Fibroblast of lung (primary cell): ENCODE measurements around the gene FBLN1. TPM values are rescaled to one million over a fixed set of nuclear protein-coding genes. Genes with fewer than 3 reads are reported as not detected.

Source experiments
- DNase-seq, 2 donors: peaks; one replicate each; pipeline versions ENCODE4 v3.0.0 to v3.0.0-alpha.2; 2010; ENCODE audit warnings: low read depth in 2 of 2
- H2AFZ ChIP-seq: 2 replicates; pipeline ENCODE4 v1.5.1; 2012; ENCODE audit warnings: low read length, control low read depth, inconsistent platforms
- H3K27ac ChIP-seq: 2 replicates; pipeline ENCODE4 v1.5.1; 2011; ENCODE audit warnings: low read length, control low read depth; ENCODE audit not compliant: insufficient read depth
- H3K27me3 ChIP-seq: 2 replicates; pipeline ENCODE4 v1.5.1; 2011; ENCODE audit warnings: mild to moderate bottlenecking, low read length; ENCODE audit not compliant: control insufficient read depth, insufficient read depth
- H3K36me3 ChIP-seq: 2 replicates; pipeline ENCODE4 v1.5.1; 2011; ENCODE audit warnings: low read length; ENCODE audit not compliant: control insufficient read depth, insufficient read depth
- H3K4me1 ChIP-seq: 2 replicates; pipeline ENCODE4 v1.5.1; 2011; ENCODE audit warnings: low read length; ENCODE audit not compliant: control insufficient read depth, insufficient read depth; ENCODE audit errors: extremely low read depth
- H3K4me2 ChIP-seq: 2 replicates; pipeline ENCODE4 v1.5.1; 2011; ENCODE audit warnings: low read length, control low read depth; ENCODE audit not compliant: insufficient read depth; ENCODE audit errors: extremely low read depth
- H3K4me3 ChIP-seq, 4 experiments: fragments of 200-600 bp in 1 of 4; sonication (generic) in 1 of 4; replicated peaks in 1 of 4; 2 replicates each; pipeline ENCODE4 v1.5.1; 2011 to 2016; ENCODE audit warnings: low read length in 4 of 4, low read depth in 3 of 4, mild to moderate bottlenecking in 3 of 4, control low read depth in 2 of 4, inconsistent platforms in 1 of 4, mixed read lengths in 1 of 4; ENCODE audit not compliant: insufficient read depth in 1 of 4; ENCODE audit errors: control extremely low read depth in 1 of 4
- H3K79me2 ChIP-seq: 2 replicates; pipeline ENCODE4 v1.5.1; 2012; ENCODE audit warnings: mild to moderate bottlenecking, low read length, inconsistent platforms; ENCODE audit not compliant: control insufficient read depth, insufficient read depth
- H3K9ac ChIP-seq: 2 replicates; pipeline ENCODE4 v1.5.1; 2011; ENCODE audit warnings: mild to moderate bottlenecking, low read length, control low read depth; ENCODE audit not compliant: insufficient read depth
- H3K9me3 ChIP-seq: 2 replicates; pipeline ENCODE4 v1.5.1; 2012; ENCODE audit warnings: low read depth, low read length; ENCODE audit not compliant: control insufficient read depth, insufficient read depth
- H4K20me1 ChIP-seq: 2 replicates; pipeline ENCODE4 v1.5.1; 2011; ENCODE audit warnings: low read length; ENCODE audit not compliant: control insufficient read depth, insufficient read depth; ENCODE audit errors: extremely low read depth
- EZH2 ChIP-seq: IDR thresholded peaks from 2 replicates; pipeline ENCODE4 v1.5.1; 2012; ENCODE audit warnings: low read length, control low read depth, mild to moderate bottlenecking; ENCODE audit errors: missing control alignments
- polyA plus RNA-seq, 2 donors: library from polyadenylated mRNA; depleted of rRNA in 1 of 2; stranded (reverse) in 1 of 2; unstranded in 1 of 2; fragments of >200 nt; gene quantifications; 2 replicates each; pipeline ENCODE4 v1.2.1, GENCODE V29; 2011 to 2012; ENCODE audit warnings: missing spikeins in 1 of 2
- total RNA-seq: library from RNA; depleted of rRNA; stranded (reverse); fragments of >200 nt; gene quantifications from 2 replicates; pipeline ENCODE4 v1.2.1, GENCODE V29; 2014
- TF ChIP-seq, protein P1 (sequence below), 2 donors: IDR thresholded peaks in 1 of 2; conservative IDR thresholded peaks in 1 of 2; 1 replicate in 1 of 2; 2 replicates in 1 of 2; pipeline ENCODE4 v1.5.1; 2011 to 2012; ENCODE audit warnings: low read length in 2 of 2, control low read depth in 1 of 2, inconsistent platforms in 1 of 2, low read depth in 1 of 2, mild to moderate bottlenecking in 1 of 2

Gene FBLN1
- total and polyA plus RNA-seq, 2 donors (not counting 1 experiment from before 2014, with no cell fraction given): 134 to 270 TPM

DNA sequence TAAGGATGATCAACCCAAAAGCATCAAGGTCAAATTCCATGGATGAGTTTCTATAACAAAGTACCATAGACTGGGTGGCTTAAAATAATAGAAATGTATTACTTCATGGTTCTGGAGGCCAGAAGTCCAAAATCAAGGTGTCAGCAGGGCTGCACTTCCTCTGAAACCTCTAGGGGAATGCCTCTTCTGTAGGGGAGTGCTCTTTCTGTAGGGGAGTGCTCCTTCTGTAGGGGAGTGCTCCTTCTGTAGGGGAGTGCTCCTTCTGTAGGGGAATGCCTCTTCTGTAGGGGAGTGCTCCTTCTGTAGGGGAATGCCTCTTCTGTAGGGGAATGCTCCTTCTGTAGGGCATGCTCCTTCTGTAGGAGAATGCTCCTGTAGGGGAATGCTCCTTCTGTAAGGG, 65.5 kb downstream of the FBLN1 start:
- Histone ChIP-seq H3K27ac (no peak overlapping the region), H3K9me3 (no peaks in the 10 kb centered on the region), H3K4me1 (no peaks in the 10 kb centered on the region), H3K27me3 (peaks cover 5% of the 10 kb centered on the region), H4K20me1 (no peaks in the 10 kb centered on the region), H2AFZ (no peak overlapping the region), H3K4me3 (no peak overlapping the region), H3K36me3 (no peaks in the 10 kb centered on the region), H3K79me2 (no peaks in the 10 kb centered on the region), H3K4me2 (no peak overlapping the region), H3K9ac (no peak overlapping the region)
- DNase-seq: no peak
- TF ChIP-seq, protein P1, sequence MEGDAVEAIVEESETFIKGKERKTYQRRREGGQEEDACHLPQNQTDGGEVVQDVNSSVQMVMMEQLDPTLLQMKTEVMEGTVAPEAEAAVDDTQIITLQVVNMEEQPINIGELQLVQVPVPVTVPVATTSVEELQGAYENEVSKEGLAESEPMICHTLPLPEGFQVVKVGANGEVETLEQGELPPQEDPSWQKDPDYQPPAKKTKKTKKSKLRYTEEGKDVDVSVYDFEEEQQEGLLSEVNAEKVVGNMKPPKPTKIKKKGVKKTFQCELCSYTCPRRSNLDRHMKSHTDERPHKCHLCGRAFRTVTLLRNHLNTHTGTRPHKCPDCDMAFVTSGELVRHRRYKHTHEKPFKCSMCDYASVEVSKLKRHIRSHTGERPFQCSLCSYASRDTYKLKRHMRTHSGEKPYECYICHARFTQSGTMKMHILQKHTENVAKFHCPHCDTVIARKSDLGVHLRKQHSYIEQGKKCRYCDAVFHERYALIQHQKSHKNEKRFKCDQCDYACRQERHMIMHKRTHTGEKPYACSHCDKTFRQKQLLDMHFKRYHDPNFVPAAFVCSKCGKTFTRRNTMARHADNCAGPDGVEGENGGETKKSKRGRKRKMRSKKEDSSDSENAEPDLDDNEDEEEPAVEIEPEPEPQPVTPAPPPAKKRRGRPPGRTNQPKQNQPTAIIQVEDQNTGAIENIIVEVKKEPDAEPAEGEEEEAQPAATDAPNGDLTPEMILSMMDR (conservative IDR thresholded peaks at IDR 0.05 in 1 of 2, IDR thresholded peaks at IDR 0.05 in 1 of 2; ENCODE audit: low read depth in 1 of 2, low read length in 2 of 2): no peak
- no peak for TF ChIP-seq EZH2

DNA sequence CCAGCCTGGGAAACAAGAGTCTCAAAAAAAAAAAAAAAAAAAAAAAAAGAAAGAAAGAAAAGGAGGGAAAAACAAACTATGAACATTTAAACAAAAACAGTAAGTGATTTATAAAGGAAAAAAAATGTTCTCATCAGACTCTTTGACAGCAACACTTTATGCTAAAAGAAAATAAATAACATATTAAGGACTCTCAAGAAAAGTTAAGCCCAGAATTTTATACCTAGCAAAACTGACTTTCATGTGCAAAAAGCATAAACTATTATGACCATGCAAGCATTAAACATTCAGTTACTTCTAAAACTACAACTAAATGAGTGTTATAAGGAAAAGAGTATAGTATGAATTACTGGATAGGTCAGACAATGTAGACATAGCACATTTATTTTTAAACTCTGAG, 68.4 kb downstream of the FBLN1 start:
- Histone ChIP-seq H3K36me3 (no peaks in the 10 kb centered on the region), H3K9me3 (no peaks in the 10 kb centered on the region), H3K27me3 (peaks cover 2% of the 10 kb centered on the region), H3K79me2 (no peaks in the 10 kb centered on the region), H3K4me2 (no peak overlapping the region), H3K4me3 (no peak overlapping the region), H3K4me1 (no peaks in the 10 kb centered on the region), H4K20me1 (no peaks in the 10 kb centered on the region), H2AFZ (no peak overlapping the region), H3K9ac (no peak overlapping the region), H3K27ac (no peak overlapping the region)
- DNase-seq: no peak
- TF ChIP-seq EZH2: no peak
- TF ChIP-seq, protein P1 (conservative IDR thresholded peaks at IDR 0.05 in 1 of 2, IDR thresholded peaks at IDR 0.05 in 1 of 2; ENCODE audit: low read depth in 1 of 2, low read length in 2 of 2): no peak

DNA sequence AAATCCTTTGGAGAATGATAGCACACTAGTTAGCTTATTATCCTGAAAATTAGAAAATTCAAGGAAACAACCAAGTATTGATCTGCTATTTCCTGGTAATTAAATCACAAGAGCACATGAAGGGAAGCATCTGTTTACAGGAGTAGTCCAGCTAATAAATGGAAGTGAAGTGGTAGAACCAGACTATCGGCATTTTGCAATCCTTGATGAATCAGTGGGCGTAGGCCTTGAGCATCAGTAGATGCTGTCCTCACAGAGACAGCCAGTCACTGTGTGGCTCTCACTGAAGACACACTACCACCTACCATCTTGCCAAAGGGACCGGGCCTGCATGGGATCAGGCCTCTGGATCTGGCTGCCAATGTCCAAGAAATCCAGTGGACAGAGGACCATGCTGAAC, 69.8 kb downstream of the FBLN1 start:
- no peak overlapping the region for H3K4me3 ChIP-seq
- TF ChIP-seq, protein P1 (conservative IDR thresholded peaks at IDR 0.05 in 1 of 2, IDR thresholded peaks at IDR 0.05 in 1 of 2; ENCODE audit: low read depth in 1 of 2, low read length in 2 of 2): no peak
- no peak for TF ChIP-seq EZH2
- no peaks in the 10 kb centered on the region for H4K20me1 ChIP-seq
- DNase-seq: peak in 1 of 2 donors; percentile 45
- no peaks in the 10 kb centered on the region for H3K4me1 ChIP-seq
- H3K27me3 ChIP-seq: no peaks in the 10 kb centered on the region
- H3K27ac ChIP-seq: no peak overlapping the region
- H3K4me2 ChIP-seq: no peak overlapping the region
- no peaks in the 10 kb centered on the region for H3K79me2 ChIP-seq
- H3K36me3 ChIP-seq: no peaks in the 10 kb centered on the region
- no peak overlapping the region for H3K9ac ChIP-seq
- H2AFZ ChIP-seq: no peak overlapping the region
- no peaks in the 10 kb centered on the region for H3K9me3 ChIP-seq
